HG03442 (cell line): ENCODE results near the gene TAOK2.

Source experiments
- ATAC-seq: cut with Tn5 transposase; IDR thresholded peaks from one replicate; pipeline ENCODE4 v1.9.1; 2021; ENCODE audit warnings: mild to moderate bottlenecking, moderate library complexity; ENCODE audit not compliant: unreplicated experiment

Gene TAOK2

GRCh38 chr16:29986931-29987330 lies 13.3 kb downstream of the TAOK2 start:
- ATAC-seq, result no peak

- no peak for ATAC-seq
Measured at GRCh38 chr16:29987371-29988085, 13.9 kb downstream of the TAOK2 start.

- ATAC-seq, result no peak
Measured at GRCh38 chr16:29988346-29989075, 14.8 kb downstream of the TAOK2 start.

GRCh38 chr16:29989111-29989858 lies 15.6 kb downstream of the TAOK2 start:
- no peak for ATAC-seq

- ATAC-seq, result no peak
Measured at GRCh38 chr16:29990034-29990433, 16.4 kb downstream of the TAOK2 start.

GRCh38 chr16:29990883-29991570 lies 17.4 kb downstream of the TAOK2 start:
- no peak for ATAC-seq

- no peak for ATAC-seq
Measured at GRCh38 chr16:29991571-29991904, 17.9 kb downstream of the TAOK2 start.

GRCh38 chr16:29992344-29992967 lies 18.8 kb downstream of the TAOK2 start:
- ATAC-seq, result no peak

GRCh38 chr16:29993191-29993902 lies 19.7 kb downstream of the TAOK2 start:
- no peak for ATAC-seq

- no peak for ATAC-seq
Measured at GRCh38 chr16:29993903-29994599, 20.4 kb downstream of the TAOK2 start.

- peak; percentile 21 for ATAC-seq
Measured at GRCh38 chr16:29994600-29995323, 21.1 kb downstream of the TAOK2 start.

- ATAC-seq, result peak; percentile 45
Measured at GRCh38 chr16:29995324-29995910, 21.7 kb downstream of the TAOK2 start, which contains the start of gene HIRIP3. Gene HIRIP3 (minus strand): TSS chr16:29995617. CDS start chr16:29995605, 12 bp downstream.

GRCh38 chr16:29995911-29996765 lies 22.5 kb downstream of the TAOK2 start, which contains the start of gene INO80E:
Gene INO80E (plus strand): TSS chr16:29996241. CDS start chr16:29996311, 70 bp downstream.
- peak; percentile 90 for ATAC-seq

GRCh38 chr16:29996766-29997250 lies 23.1 kb downstream of the TAOK2 start:
- ATAC-seq, result no peak

GRCh38 chr16:29999605-30000004 lies 25.9 kb downstream of the TAOK2 start:
- ATAC-seq, result no peak

- no peak for ATAC-seq
Measured at GRCh38 chr16:30000735-30001631, 27.3 kb downstream of the TAOK2 start.
